HepG2 (cell line): ENCODE measurements around the gene PCSK2.

Experiments
- CBFB ChIP-seq: sonication (generic); formaldehyde crosslinking; IDR thresholded peaks from 2 replicates; pipeline ENCODE4 v1.4.0; 2020; ENCODE audit warnings: missing genetic modification reagents
- KDM4B ChIP-seq: sonication (generic); formaldehyde crosslinking; IDR thresholded peaks from 2 replicates; pipeline ENCODE4 v1.4.0; 2020; ENCODE audit warnings: missing genetic modification reagents
- PBX2 ChIP-seq: IDR thresholded peaks from 2 replicates; pipeline ENCODE4 v1.6.1; 2016; ENCODE audit warnings: control low read depth
- TRIM24 ChIP-seq: sonication (generic); formaldehyde crosslinking; IDR thresholded peaks from 2 replicates; pipeline ENCODE4 v1.8.0; 2022; ENCODE audit warnings: mild to moderate bottlenecking, missing genetic modification reagents
- ZFP36 ChIP-seq: fragments of 150-350 bp; IDR thresholded peaks from 2 replicates; pipeline ENCODE4 v1.6.1; 2018; ENCODE audit warnings: borderline replicate concordance, low read length, low read depth; ENCODE audit not compliant: partially characterized antibody
- TF ChIP-seq, protein P1 (sequence below): sonication (generic); formaldehyde crosslinking; IDR thresholded peaks from 2 replicates; pipeline ENCODE4 v1.5.0; 2020; ENCODE audit warnings: missing genetic modification reagents, mild to moderate bottlenecking, borderline replicate concordance

DNA sequence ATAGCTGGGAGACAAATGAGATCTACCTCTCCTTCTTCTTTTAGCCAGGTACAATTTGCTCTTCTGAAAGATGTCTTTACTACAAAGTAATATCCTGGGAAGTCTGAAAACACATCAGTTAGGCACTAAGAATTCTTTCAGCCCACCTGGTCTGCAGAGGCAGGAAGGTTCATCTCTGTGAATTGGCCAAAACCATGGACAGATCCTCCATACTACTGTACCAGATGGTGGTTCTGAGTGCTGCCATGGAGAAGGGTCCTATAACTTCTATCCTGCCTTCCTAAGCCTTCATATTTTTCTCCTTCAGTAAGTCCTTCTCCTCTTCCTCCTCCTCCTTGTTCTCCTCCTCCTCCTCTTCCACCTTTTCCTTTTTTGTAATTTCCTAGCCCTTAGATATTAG lies 11.7 kb upstream of the PCSK2 start:
- TF ChIP-seq PBX2 (CRISPR knock-in tag): no peak
- no peak for TF ChIP-seq KDM4B
- no peak for TF ChIP-seq ZFP36
- no peak for TF ChIP-seq CBFB (CRISPR knock-in tag)
- TF ChIP-seq, protein P1, sequence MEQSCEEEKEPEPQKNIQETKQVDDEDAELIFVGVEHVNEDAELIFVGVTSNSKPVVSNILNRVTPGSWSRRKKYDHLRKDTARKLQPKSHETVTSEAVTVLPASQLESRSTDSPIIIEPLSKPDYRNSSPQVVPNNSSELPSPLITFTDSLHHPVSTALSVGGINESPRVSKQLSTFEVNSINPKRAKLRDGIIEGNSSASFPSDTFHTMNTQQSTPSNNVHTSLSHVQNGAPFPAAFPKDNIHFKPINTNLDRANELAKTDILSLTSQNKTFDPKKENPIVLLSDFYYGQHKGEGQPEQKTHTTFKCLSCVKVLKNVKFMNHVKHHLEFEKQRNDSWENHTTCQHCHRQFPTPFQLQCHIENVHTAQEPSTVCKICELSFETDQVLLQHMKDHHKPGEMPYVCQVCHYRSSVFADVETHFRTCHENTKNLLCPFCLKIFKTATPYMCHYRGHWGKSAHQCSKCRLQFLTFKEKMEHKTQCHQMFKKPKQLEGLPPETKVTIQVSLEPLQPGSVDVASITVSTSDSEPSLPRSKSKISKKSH (CRISPR knock-in tag): no peak
- TF ChIP-seq TRIM24 (CRISPR knock-in tag): no peak
